BE2C (cell line): ENCODE data around the gene CHST2.
A peak's percentile ranks its signal among the peaks of the same experiment; 100 is the strongest.
"Not testable (repeated sequence)": the region's sequence is repeated elsewhere in the genome, so short reads cannot be mapped to it uniquely, and the experiment has no call there.

Experiments used
- DNase-seq: peaks from one replicate; pipeline ENCODE4 v3.0.0-alpha.2; 2020
- H3K27me3 ChIP-seq: fragments of 250-450 bp; sonication (Bioruptor Pico); 2 replicates; pipeline ENCODE4 v1.5.1; 2020; ENCODE audit warnings: mild to moderate bottlenecking
- H3K36me3 ChIP-seq: fragments of 250-450 bp; sonication (Bioruptor Pico); 2 replicates; pipeline ENCODE4 v1.5.1; 2020; ENCODE audit warnings: mild to moderate bottlenecking
- H3K4me1 ChIP-seq: fragments of 250-450 bp; sonication (Bioruptor Pico); 2 replicates; pipeline ENCODE4 v1.5.1; 2020
- H3K4me3 ChIP-seq: 2 replicates; pipeline ENCODE4 v1.5.1; 2011; ENCODE audit warnings: low read depth, low read length
- H3K9me3 ChIP-seq: fragments of 250-450 bp; sonication (Bioruptor Pico); 2 replicates; pipeline ENCODE4 v1.5.1; 2020
- CTCF ChIP-seq: IDR thresholded peaks from 2 replicates; pipeline ENCODE4 v1.5.1; 2012; ENCODE audit warnings: mild to moderate bottlenecking, low read depth, low read length

Gene CHST2

GRCh38 chr3:143158014-143158988 lies 38.7 kb downstream of the CHST2 start:
- Histone ChIP-seq H3K27me3 (no peaks in the 10 kb centered on the region), H3K4me1 (peaks cover 2% of the 10 kb centered on the region), H3K4me3 (no peak overlapping the region), H3K9me3 (no peaks in the 10 kb centered on the region), H3K36me3 (no peaks in the 10 kb centered on the region)
- no peak for TF ChIP-seq CTCF
- DNase-seq, result no peak

GRCh38 chr3:143160437-143160836 lies 40.9 kb downstream of the CHST2 start:
- H3K36me3 ChIP-seq, result no peaks in the 10 kb centered on the region
- H3K4me3 ChIP-seq, result no peak overlapping the region
- no peak for TF ChIP-seq CTCF
- no peaks in the 10 kb centered on the region for H3K9me3 ChIP-seq
- DNase-seq, result no peak
- no peaks in the 10 kb centered on the region for H3K27me3 ChIP-seq
- peaks cover 13% of the 10 kb centered on the region for H3K4me1 ChIP-seq

- TF ChIP-seq CTCF, result no peak
- no peak overlapping the region for H3K4me3 ChIP-seq
- H3K36me3 ChIP-seq, result no peaks in the 10 kb centered on the region
- no peaks in the 10 kb centered on the region for H3K27me3 ChIP-seq
- no peaks in the 10 kb centered on the region for H3K9me3 ChIP-seq
- peak; percentile 35 for DNase-seq
- H3K4me1 ChIP-seq, result peaks cover 15% of the 10 kb centered on the region
Measured at GRCh38 chr3:143163562-143164100, 44.1 kb downstream of the CHST2 start.

- DNase-seq, result no peak
- TF ChIP-seq CTCF, result no peak
- H3K36me3 ChIP-seq, result no peaks in the 10 kb centered on the region
- no peaks in the 10 kb centered on the region for H3K27me3 ChIP-seq
- H3K4me3 ChIP-seq, result no peak overlapping the region
- H3K4me1 ChIP-seq, result peaks cover 15% of the 10 kb centered on the region
- no peaks in the 10 kb centered on the region for H3K9me3 ChIP-seq
Measured at GRCh38 chr3:143165211-143165610, 45.6 kb downstream of the CHST2 start.

- H3K9me3 ChIP-seq, DNase-seq, H3K36me3 ChIP-seq, H3K27me3 ChIP-seq, H3K4me3 ChIP-seq: not testable (repeated sequence)
- H3K4me1 ChIP-seq, result peaks cover 15% of the 10 kb centered on the region
Measured at GRCh38 chr3:143165612-143166285, 46.2 kb downstream of the CHST2 start.

- Histone ChIP-seq H3K36me3 (no peaks in the 10 kb centered on the region), H3K27me3 (no peaks in the 10 kb centered on the region), H3K9me3 (no peaks in the 10 kb centered on the region), H3K4me1 (peaks cover 15% of the 10 kb centered on the region), H3K4me3 (no peak overlapping the region)
- DNase-seq, result no peak
- no peak for TF ChIP-seq CTCF
Measured at GRCh38 chr3:143166376-143166775, 46.8 kb downstream of the CHST2 start.
